HL-60 (cell line): ENCODE data around the gene ASPDH.

Source experiments
- DNase-seq, 2 experiments: peaks; one replicate each; pipeline ENCODE4 v3.0.0-alpha.2; 2010 to 2020; ENCODE audit warnings: low read depth in 1 of 2, low spot score in 1 of 2
- H3K27ac ChIP-seq: fragments of 250-450 bp; sonication (Bioruptor Pico); replicated peaks from 2 replicates; pipeline ENCODE4 v1.5.1; 2020; ENCODE audit warnings: mild to moderate bottlenecking, moderate library complexity
- H3K27me3 ChIP-seq: fragments of 250-450 bp; sonication (Bioruptor Pico); 2 replicates; pipeline ENCODE4 v1.5.1; 2021; ENCODE audit warnings: mild to moderate bottlenecking, moderate library complexity; ENCODE audit not compliant: insufficient read depth, poor library complexity, severe bottlenecking
- H3K4me3 ChIP-seq: replicated peaks from 2 replicates; pipeline ENCODE4 v1.5.1; 2011; ENCODE audit warnings: mild to moderate bottlenecking, control low read depth, low read length; ENCODE audit not compliant: insufficient read depth
- GABPA ChIP-seq: IDR thresholded peaks from 2 replicates; pipeline ENCODE4 v1.6.1; 2012; ENCODE audit warnings: low read depth
- POLR2AphosphoS5 ChIP-seq: IDR thresholded peaks from 2 replicates; pipeline ENCODE4 v1.6.1; 2012; ENCODE audit warnings: low read depth
- SPI1 ChIP-seq: IDR thresholded peaks from 2 replicates; pipeline ENCODE4 v1.6.1; 2012; ENCODE audit warnings: low read depth, mild to moderate bottlenecking, borderline replicate concordance
- TF ChIP-seq, protein P1 (sequence below): IDR thresholded peaks from 2 replicates; pipeline ENCODE4 v1.6.1; 2012; ENCODE audit warnings: low read depth; ENCODE audit not compliant: insufficient replicate concordance
- TF ChIP-seq, protein P2 (sequence below): IDR thresholded peaks from one replicate; pipeline ENCODE4 v1.5.1; 2011; ENCODE audit warnings: low read length, control low read depth, inconsistent platforms; ENCODE audit not compliant: insufficient read depth

Gene ASPDH

DNA sequence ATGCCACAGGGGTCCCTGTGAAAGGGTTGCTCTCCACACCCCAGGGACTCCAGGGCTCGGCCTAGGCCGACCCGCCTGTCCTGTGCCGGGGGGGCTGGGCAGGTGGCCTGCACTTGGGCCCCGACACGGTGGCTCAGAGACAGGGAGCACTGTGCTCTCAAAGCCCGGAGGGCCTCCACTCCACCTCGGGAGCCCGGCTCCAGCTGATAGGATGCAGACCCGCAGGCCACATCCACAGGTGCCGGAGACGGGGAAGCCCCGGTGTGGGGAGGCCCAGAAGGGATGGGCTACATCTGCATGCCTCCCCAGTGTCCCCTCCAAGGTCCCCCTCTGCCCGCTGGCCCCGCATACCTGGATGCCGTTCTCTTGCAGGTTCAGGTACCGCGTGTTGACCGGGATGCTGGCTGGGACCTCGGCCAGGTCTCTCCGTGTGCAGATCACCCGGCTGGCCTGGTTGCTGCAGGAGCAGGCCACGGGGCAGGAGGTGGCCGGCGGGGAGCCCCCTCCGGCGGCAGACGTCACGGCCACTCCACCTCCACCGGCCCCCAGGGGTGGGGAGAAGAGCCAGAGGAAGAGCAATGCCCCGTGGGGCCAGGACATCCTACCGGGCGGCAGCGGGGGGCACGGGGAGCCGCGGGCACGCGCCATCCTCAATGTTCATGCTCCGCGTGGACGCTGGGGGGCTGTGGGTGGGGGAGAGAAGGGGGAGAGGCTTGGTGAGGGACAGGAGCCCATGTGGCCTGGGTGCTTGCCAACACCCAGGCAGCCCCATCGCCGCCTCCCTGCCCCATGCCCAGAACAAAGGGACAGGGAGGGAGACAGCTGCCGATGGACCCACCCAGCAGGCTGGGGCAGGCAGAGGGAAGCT, 34.7 kb upstream of the ASPDH start:
- Histone ChIP-seq H3K4me3 (no peak overlapping the region), H3K27ac (no peak overlapping the region), H3K27me3 (peaks cover 13% of the 10 kb centered on the region)
- TF ChIP-seq, protein P1, sequence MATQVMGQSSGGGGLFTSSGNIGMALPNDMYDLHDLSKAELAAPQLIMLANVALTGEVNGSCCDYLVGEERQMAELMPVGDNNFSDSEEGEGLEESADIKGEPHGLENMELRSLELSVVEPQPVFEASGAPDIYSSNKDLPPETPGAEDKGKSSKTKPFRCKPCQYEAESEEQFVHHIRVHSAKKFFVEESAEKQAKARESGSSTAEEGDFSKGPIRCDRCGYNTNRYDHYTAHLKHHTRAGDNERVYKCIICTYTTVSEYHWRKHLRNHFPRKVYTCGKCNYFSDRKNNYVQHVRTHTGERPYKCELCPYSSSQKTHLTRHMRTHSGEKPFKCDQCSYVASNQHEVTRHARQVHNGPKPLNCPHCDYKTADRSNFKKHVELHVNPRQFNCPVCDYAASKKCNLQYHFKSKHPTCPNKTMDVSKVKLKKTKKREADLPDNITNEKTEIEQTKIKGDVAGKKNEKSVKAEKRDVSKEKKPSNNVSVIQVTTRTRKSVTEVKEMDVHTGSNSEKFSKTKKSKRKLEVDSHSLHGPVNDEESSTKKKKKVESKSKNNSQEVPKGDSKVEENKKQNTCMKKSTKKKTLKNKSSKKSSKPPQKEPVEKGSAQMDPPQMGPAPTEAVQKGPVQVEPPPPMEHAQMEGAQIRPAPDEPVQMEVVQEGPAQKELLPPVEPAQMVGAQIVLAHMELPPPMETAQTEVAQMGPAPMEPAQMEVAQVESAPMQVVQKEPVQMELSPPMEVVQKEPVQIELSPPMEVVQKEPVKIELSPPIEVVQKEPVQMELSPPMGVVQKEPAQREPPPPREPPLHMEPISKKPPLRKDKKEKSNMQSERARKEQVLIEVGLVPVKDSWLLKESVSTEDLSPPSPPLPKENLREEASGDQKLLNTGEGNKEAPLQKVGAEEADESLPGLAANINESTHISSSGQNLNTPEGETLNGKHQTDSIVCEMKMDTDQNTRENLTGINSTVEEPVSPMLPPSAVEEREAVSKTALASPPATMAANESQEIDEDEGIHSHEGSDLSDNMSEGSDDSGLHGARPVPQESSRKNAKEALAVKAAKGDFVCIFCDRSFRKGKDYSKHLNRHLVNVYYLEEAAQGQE = no peak
- TF ChIP-seq GABPA (no peak), SPI1 (no peak), POLR2AphosphoS5 (no peak)
- TF ChIP-seq, protein P2, sequence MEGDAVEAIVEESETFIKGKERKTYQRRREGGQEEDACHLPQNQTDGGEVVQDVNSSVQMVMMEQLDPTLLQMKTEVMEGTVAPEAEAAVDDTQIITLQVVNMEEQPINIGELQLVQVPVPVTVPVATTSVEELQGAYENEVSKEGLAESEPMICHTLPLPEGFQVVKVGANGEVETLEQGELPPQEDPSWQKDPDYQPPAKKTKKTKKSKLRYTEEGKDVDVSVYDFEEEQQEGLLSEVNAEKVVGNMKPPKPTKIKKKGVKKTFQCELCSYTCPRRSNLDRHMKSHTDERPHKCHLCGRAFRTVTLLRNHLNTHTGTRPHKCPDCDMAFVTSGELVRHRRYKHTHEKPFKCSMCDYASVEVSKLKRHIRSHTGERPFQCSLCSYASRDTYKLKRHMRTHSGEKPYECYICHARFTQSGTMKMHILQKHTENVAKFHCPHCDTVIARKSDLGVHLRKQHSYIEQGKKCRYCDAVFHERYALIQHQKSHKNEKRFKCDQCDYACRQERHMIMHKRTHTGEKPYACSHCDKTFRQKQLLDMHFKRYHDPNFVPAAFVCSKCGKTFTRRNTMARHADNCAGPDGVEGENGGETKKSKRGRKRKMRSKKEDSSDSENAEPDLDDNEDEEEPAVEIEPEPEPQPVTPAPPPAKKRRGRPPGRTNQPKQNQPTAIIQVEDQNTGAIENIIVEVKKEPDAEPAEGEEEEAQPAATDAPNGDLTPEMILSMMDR = no peak
- no peak for DNase-seq

DNA sequence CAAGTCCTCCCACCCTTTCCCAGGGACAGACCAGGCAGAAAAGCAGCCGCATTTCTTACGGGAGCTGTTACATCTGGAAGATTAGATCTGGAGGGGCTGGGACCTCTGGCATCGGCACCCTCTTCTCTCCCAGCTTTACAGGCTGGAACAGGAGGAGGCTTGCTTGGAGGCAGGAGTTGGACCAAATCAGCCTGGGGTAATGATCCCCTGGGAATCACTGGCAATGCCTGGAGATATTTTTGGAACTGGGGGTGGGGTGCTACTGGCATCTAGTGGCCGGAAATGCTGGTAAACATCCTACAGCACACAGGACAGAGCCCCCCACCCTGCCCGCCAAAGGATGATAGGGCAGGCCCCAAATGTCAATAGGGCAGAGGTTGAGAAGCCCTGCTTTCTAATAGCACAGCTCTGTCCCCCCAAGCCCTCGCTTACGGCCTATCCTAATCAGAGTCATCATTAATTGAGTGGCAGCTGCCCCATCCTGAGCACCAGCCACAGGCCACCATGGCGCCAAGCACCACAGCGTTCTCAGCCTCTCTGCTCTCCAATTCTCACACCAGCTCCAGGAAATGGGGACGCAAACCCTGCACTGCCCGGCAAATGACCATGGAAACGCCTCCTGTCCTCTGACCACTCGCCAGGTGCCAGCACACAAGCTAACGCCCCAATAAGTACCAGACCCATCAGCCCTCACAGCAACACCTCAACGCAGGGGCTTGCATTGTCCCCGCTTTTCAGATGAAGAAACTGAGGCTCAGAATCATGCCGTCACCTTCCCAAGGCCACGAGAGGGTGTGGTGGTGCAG, 33.9 kb upstream of the ASPDH start:
- TF ChIP-seq POLR2AphosphoS5 (no peak), GABPA (no peak), SPI1 (no peak)
- TF ChIP-seq, protein P1 = no peak
- TF ChIP-seq, protein P2 = no peak
- Histone ChIP-seq H3K4me3 (no peak overlapping the region), H3K27me3 (peaks cover 13% of the 10 kb centered on the region), H3K27ac (no peak overlapping the region)
- DNase-seq = no peak

DNA sequence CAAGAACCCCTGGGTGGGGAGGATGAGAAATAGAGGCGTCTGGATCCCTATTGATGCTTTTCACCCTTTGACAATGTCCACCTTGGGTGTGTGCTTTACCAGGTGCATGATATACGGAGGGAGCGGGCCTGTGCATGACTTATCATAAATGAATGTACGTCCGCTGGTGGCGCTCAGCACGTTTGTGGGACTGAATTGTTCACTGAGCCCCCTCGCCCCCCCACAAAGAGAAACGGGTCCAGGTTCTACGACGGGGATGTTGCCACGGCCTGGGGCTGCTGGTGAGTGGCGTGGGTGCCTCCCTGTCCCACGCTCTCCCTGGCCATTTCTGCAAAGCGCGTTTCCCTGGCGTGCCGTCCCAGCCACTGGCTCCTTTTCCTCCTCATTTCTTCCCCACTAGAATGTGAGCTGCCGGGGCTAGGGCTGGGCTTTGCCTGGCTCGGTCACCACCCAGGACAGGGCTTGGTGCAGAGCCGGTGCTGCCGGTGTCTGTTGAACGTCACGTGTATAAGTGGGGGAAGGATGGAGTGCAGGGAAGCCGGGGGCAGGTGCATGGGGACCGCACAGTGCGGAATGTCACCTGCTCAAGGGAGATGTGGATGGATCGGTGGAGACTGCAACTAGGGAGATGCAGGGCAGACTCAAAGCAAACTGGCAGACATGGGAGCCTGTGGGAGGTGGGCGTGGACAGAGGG, 33.0 kb upstream of the ASPDH start:
- no peak overlapping the region for H3K4me3 ChIP-seq
- H3K27ac ChIP-seq = no peak overlapping the region
- peaks cover 7% of the 10 kb centered on the region for H3K27me3 ChIP-seq
- DNase-seq = no peak
- TF ChIP-seq SPI1 = no peak
- no peak for TF ChIP-seq GABPA
- TF ChIP-seq, protein P2 = no peak
- TF ChIP-seq, protein P1 = no peak
- TF ChIP-seq POLR2AphosphoS5 = no peak
